Neutrophil (primary cell): Measurements from ENCODE around the gene MIGA2.

ENCODE experiments used
- H3K27ac ChIP-seq: fragments of 200-600 bp; sonication (generic); 2 replicates; pipeline ENCODE4 v1.5.1; 2016; ENCODE audit warnings: mild to moderate bottlenecking, moderate library complexity
- H3K27me3 ChIP-seq: fragments of 200-600 bp; sonication (generic); 2 replicates; pipeline ENCODE4 v1.6.0; 2016; ENCODE audit warnings: mild to moderate bottlenecking
- H3K36me3 ChIP-seq: fragments of 200-600 bp; sonication (generic); 2 replicates; pipeline ENCODE4 v1.5.1; 2017
- H3K4me1 ChIP-seq, 2 experiments: fragments of 200-600 bp in 1 of 2; sonication (generic) in 1 of 2; 1 replicate in 1 of 2; 2 replicates in 1 of 2; pipeline versions ENCODE4 v1.5.1 to v1.6.1; 2013 to 2016; ENCODE audit warnings: low read depth in 1 of 2, low read length in 1 of 2, mild to moderate bottlenecking in 1 of 2, moderate library complexity in 1 of 2; ENCODE audit not compliant: control insufficient read depth in 1 of 2, insufficient read depth in 1 of 2
- H3K4me3 ChIP-seq, 2 experiments: fragments of 200-600 bp in 1 of 2; sonication (generic) in 1 of 2; 1 replicate in 1 of 2; 2 replicates in 1 of 2; pipeline ENCODE4 v1.5.1; 2013 to 2016; ENCODE audit warnings: low read depth in 1 of 2, low read length in 1 of 2, mild to moderate bottlenecking in 1 of 2, moderate library complexity in 1 of 2
- H3K9me3 ChIP-seq: fragments of 200-600 bp; sonication (generic); 2 replicates; pipeline ENCODE4 v1.5.1; 2016
- CTCF ChIP-seq: fragments of 200-600 bp; sonication (generic); IDR thresholded peaks from 2 replicates; pipeline ENCODE4 v1.5.1; 2016; ENCODE audit warnings: antibody characterized with exemption

The MIGA2 gene

GRCh38 chr9:129080601-129081387 is 44.4 kb downstream of the MIGA2 start, which contains the start of gene DOLPP1:
Gene DOLPP1, plus strand, starts transcription at chr9:129081111. Its CDS starts 21 bp downstream, at chr9:129081132.
- peaks cover 13% of the 10 kb centered on the region for H3K36me3 ChIP-seq
- peak within 1 kb of the TSS; percentile 86 for H3K27ac ChIP-seq
- no peaks in the 10 kb centered on the region for H3K27me3 ChIP-seq
- H3K9me3 ChIP-seq, result no peaks in the 10 kb centered on the region
- no peak for TF ChIP-seq CTCF
- peak within 1 kb of the TSS; percentile 97 to 98 for H3K4me3 ChIP-seq
- peaks cover 21 to 24% of the 10 kb centered on the region in 2 experiments for H3K4me1 ChIP-seq

- Histone ChIP-seq H3K4me1 (peaks cover 21 to 24% of the 10 kb centered on the region in 2 experiments), H3K27me3 (no peaks in the 10 kb centered on the region), H3K36me3 (peaks cover 19% of the 10 kb centered on the region), H3K9me3 (no peaks in the 10 kb centered on the region), H3K4me3 (peak overlapping the region; percentile 97 to 98), H3K27ac (peak overlapping the region; percentile 86)
- no peak for TF ChIP-seq CTCF
These were observed 45.0 kb downstream of the MIGA2 start for GRCh38 chr9:129081388-129081904.

GRCh38 chr9:129084087-129084486 is 47.7 kb downstream of the MIGA2 start:
- H3K27ac ChIP-seq, result no peak overlapping the region
- H3K9me3 ChIP-seq, result no peaks in the 10 kb centered on the region
- no peak overlapping the region for H3K4me3 ChIP-seq
- TF ChIP-seq CTCF, result no peak
- peaks cover 21 to 24% of the 10 kb centered on the region in 2 experiments for H3K4me1 ChIP-seq
- H3K27me3 ChIP-seq, result no peaks in the 10 kb centered on the region
- H3K36me3 ChIP-seq, result peaks cover 32% of the 10 kb centered on the region

- Histone ChIP-seq H3K27me3 (no peaks in the 10 kb centered on the region), H3K4me3 (no peak overlapping the region), H3K9me3 (no peaks in the 10 kb centered on the region), H3K4me1 (no peaks in the 10 kb centered on the region), H3K27ac (no peak overlapping the region), H3K36me3 (peaks cover 46% of the 10 kb centered on the region)
- TF ChIP-seq CTCF, result no peak
These were observed 52.8 kb downstream of the MIGA2 start for GRCh38 chr9:129089246-129089645.

GRCh38 chr9:129093602-129094386 is 57.4 kb downstream of the MIGA2 start:
- TF ChIP-seq CTCF, result no peak
- no peaks in the 10 kb centered on the region for H3K4me1 ChIP-seq
- no peak overlapping the region for H3K27ac ChIP-seq
- no peak overlapping the region for H3K4me3 ChIP-seq
- H3K27me3 ChIP-seq, result no peaks in the 10 kb centered on the region
- H3K36me3 ChIP-seq, result peaks cover 39% of the 10 kb centered on the region
- no peaks in the 10 kb centered on the region for H3K9me3 ChIP-seq
